HG02623 (cell line): ENCODE results near the gene PLAC1.

Source experiments
- ATAC-seq: cut with Tn5 transposase; IDR thresholded peaks from one replicate; pipeline ENCODE4 v1.9.1; 2021; ENCODE audit warnings: moderate library complexity; ENCODE audit not compliant: unreplicated experiment

Gene PLAC1

GRCh38 chrX:134658002-134658759, at the start of gene PLAC1:
Gene PLAC1 (minus strand): TSS chrX:134658471. CDS start chrX:134566682, 91,789 bp downstream.
- ATAC-seq, result no peak

GRCh38 chrX:134706138-134706537, 47.9 kb upstream of the PLAC1 start:
- ATAC-seq, result no peak

- ATAC-seq, result no peak
Observed at GRCh38 chrX:134695999-134696398, 37.7 kb upstream of the PLAC1 start.

GRCh38 chrX:134694333-134695322, 36.4 kb upstream of the PLAC1 start:
- no peak for ATAC-seq

- ATAC-seq, result no peak
Observed at GRCh38 chrX:134693644-134694043, 35.4 kb upstream of the PLAC1 start.

GRCh38 chrX:134692990-134693389, 34.7 kb upstream of the PLAC1 start:
- no peak for ATAC-seq

GRCh38 chrX:134692233-134692632, 34.0 kb upstream of the PLAC1 start:
- no peak for ATAC-seq

GRCh38 chrX:134691453-134691852, 33.2 kb upstream of the PLAC1 start:
- ATAC-seq, result no peak

- ATAC-seq, result no peak
Observed at GRCh38 chrX:134688839-134689238, 30.6 kb upstream of the PLAC1 start.

- ATAC-seq, result no peak
Observed at GRCh38 chrX:134688031-134688823, 30.0 kb upstream of the PLAC1 start.

GRCh38 chrX:134685668-134686067, 27.4 kb upstream of the PLAC1 start:
- ATAC-seq, result no peak

GRCh38 chrX:134684956-134685355, 26.7 kb upstream of the PLAC1 start:
- ATAC-seq, result no peak

- ATAC-seq, result no peak
Observed at GRCh38 chrX:134683351-134684005, 25.2 kb upstream of the PLAC1 start.

GRCh38 chrX:134682081-134682480, 23.8 kb upstream of the PLAC1 start:
- no peak for ATAC-seq

GRCh38 chrX:134679644-134680043, 21.4 kb upstream of the PLAC1 start:
- no peak for ATAC-seq

GRCh38 chrX:134679221-134679620, 20.9 kb upstream of the PLAC1 start:
- ATAC-seq, result no peak

GRCh38 chrX:134677332-134677731, 19.1 kb upstream of the PLAC1 start:
- no peak for ATAC-seq

GRCh38 chrX:134676436-134676835, 18.2 kb upstream of the PLAC1 start:
- no peak for ATAC-seq

GRCh38 chrX:134673123-134673522, 14.9 kb upstream of the PLAC1 start:
- no peak for ATAC-seq

GRCh38 chrX:134672101-134672500, 13.8 kb upstream of the PLAC1 start:
- ATAC-seq, result no peak

GRCh38 chrX:134671294-134671693, 13.0 kb upstream of the PLAC1 start:
- no peak for ATAC-seq
